GM12878 (cell line): ENCODE data around the gene LYL1. TPM values are rescaled to one million over a fixed set of nuclear protein-coding genes. Genes with fewer than 3 reads are reported as not detected.

Source experiments
- ATAC-seq: fragments of 200-7000 bp; cut with Tn5 transposase; 3 replicates; pipeline ENCODE4 v1.9.1; 2020; ENCODE audit warnings: mild to moderate bottlenecking, moderate library complexity
- BruUV-seq: library from RNA; stranded (reverse); fragments of 400-500 nt; replicated peaks from 2 replicates; lab custom pipeline; 2021; lab: Mats Ljungman, UMichigan
- CTCF ChIA-PET: fragments of 300-600 bp; sonication (Branson Sonifier 250); formaldehyde crosslinking; extraction: SDS; loops from one replicate; lab custom pipeline; 2021; ENCODE audit warnings: inconsistent platforms; lab: Yijun Ruan, JAX
- POLR2A ChIA-PET: fragments of 350-600 bp; formaldehyde crosslinking; extraction: SDS; loops from one replicate; lab custom pipeline; 2021; ENCODE audit warnings: inconsistent platforms; lab: Charles Lee
- RAD21 ChIA-PET: fragments of 300-600 bp; sonication (Branson Sonifier 250); formaldehyde crosslinking; loops from one replicate; lab custom pipeline; 2023; ENCODE audit warnings: antibody characterized with exemption; ENCODE audit not compliant: unreplicated experiment; lab: Charles Lee
- SMC1A ChIA-PET: fragments of 300-600 bp; sonication (Branson Sonifier 250); formaldehyde crosslinking; loops from one replicate; lab custom pipeline; 2023; ENCODE audit not compliant: unreplicated experiment, uncharacterized antibody; lab: Charles Lee
- DNase-seq: peaks from one replicate; pipeline ENCODE4 v3.0.0-alpha.2; 2011; ENCODE audit warnings: low read depth, low spot score
- FAIRE-seq: peaks from 3 replicates; lab custom pipeline; 2011; peaks lifted over from hg19 to GRCh38; lab: Jason Lieb, UNC
- H2AFZ ChIP-seq: 2 replicates; pipeline ENCODE4 v1.6.0; 2011; ENCODE audit warnings: low read depth, low read length, control low read depth; ENCODE audit not compliant: control insufficient read depth
- H3K27ac ChIP-seq: 2 replicates; pipeline ENCODE4 v1.5.1; 2011; ENCODE audit warnings: control low read depth; ENCODE audit not compliant: control insufficient read depth, insufficient read depth
- H3K27me3 ChIP-seq, 2 experiments: replicated peaks in 1 of 2; 2 replicates each; pipeline versions ENCODE4 v1.6.0 to v1.6.1; 2011; ENCODE audit warnings: low read length in 1 of 2; ENCODE audit not compliant: control insufficient read depth in 2 of 2, insufficient read depth in 2 of 2
- H3K36me3 ChIP-seq, 2 experiments: 2 replicates each; pipeline ENCODE4 v1.5.1; 2011; ENCODE audit warnings: low read length in 1 of 2; ENCODE audit not compliant: control insufficient read depth in 2 of 2, insufficient read depth in 2 of 2
- H3K4me1 ChIP-seq: 2 replicates; pipeline ENCODE4 v1.6.1; 2011; ENCODE audit warnings: mild to moderate bottlenecking, low read length, moderate library complexity, mixed read lengths; ENCODE audit not compliant: control insufficient read depth, insufficient read depth
- H3K4me2 ChIP-seq: 2 replicates; pipeline ENCODE4 v1.6.0; 2011; ENCODE audit warnings: control low read depth; ENCODE audit not compliant: control insufficient read depth, insufficient read depth
- H3K4me3 ChIP-seq: fragments of 200-600 bp; sonication (generic); 2 replicates; pipeline ENCODE4 v1.5.1; 2016
- H3K79me2 ChIP-seq: 2 replicates; pipeline ENCODE4 v1.6.0; 2011; ENCODE audit warnings: low read length; ENCODE audit not compliant: control insufficient read depth, insufficient read depth
- H3K9ac ChIP-seq: 2 replicates; pipeline ENCODE4 v1.8.0; 2011; ENCODE audit warnings: low read length, control low read depth, mixed read lengths; ENCODE audit not compliant: control insufficient read depth, insufficient read depth
- H3K9me3 ChIP-seq: replicated peaks from 3 replicates; pipeline ENCODE4 v1.5.1; 2011; ENCODE audit warnings: mild to moderate bottlenecking, low read length; ENCODE audit not compliant: control insufficient read depth, insufficient read depth
- H4K20me1 ChIP-seq: 2 replicates; pipeline ENCODE4 v1.6.0; 2011; ENCODE audit not compliant: control insufficient read depth, insufficient read depth
- CREB1 ChIP-seq: IDR thresholded peaks from 2 replicates; pipeline ENCODE4 v1.6.1; 2012; ENCODE audit warnings: low read depth, mild to moderate bottlenecking, inconsistent platforms
- EGR1 ChIP-seq, 2 experiments: IDR thresholded peaks; 1 replicate in 1 of 2; 2 replicates in 1 of 2; pipeline ENCODE4 v1.6.1; 2011 to 2012; ENCODE audit warnings: low read depth in 2 of 2, low read length in 2 of 2, borderline replicate concordance in 1 of 2, mild to moderate bottlenecking in 1 of 2, moderate library complexity in 1 of 2
- PAX8 ChIP-seq: fragments of 450-650 bp; IDR thresholded peaks from 2 replicates; pipeline ENCODE4 v1.6.1; 2017; ENCODE audit warnings: mild to moderate bottlenecking, moderate library complexity
- WGBS: methylation state at CpG from one replicate; pipeline ENCODE4 v1.1.6; 2016; ENCODE audit warnings: low lambda C conversion rate; ENCODE audit not compliant: insufficient replicate concordance, insufficient coverage; ENCODE audit errors: missing lambda C conversion rate; 5-methylcytosine and 5-hydroxymethylcytosine counted together
- in situ Hi-C: fragments of 300-500 bp; cut with MboI; formaldehyde crosslinking; loops from 9 replicates; pipeline ENCODE4 v1.14.3; 2018; ENCODE audit warnings: mixed read lengths
- intact Hi-C: fragments of 100-400 bp; cut with micrococcal nuclease; formaldehyde crosslinking; loops from one replicate; pipeline ENCODE4 v1.14.2; 2022; ENCODE audit not compliant: unreplicated experiment
- polyA plus RNA-seq, 11 experiments: library from polyadenylated mRNA; depleted of rRNA in 4 of 11; unstranded in 6 of 11; stranded (reverse) in 5 of 11; fragments of >200 nt; fragmentation: Nextera tagmentation in 4 of 11; fragmentation: Illumina TruSeq in 1 of 11; extraction: Ambion mirVana in 4 of 11; extraction: Trizol in 1 of 11; gene quantifications; 1 replicate in 1 of 11; 2 replicates in 10 of 11; pipeline versions ENCODE4 v1.2.1 to v1.2.3, GENCODE V29; 2011 to 2016; ENCODE audit warnings: inconsistent platforms in 2 of 11, missing spikeins in 2 of 11, low read depth in 1 of 11
- total RNA-seq, 4 experiments: library from RNA; depleted of rRNA in 3 of 4; stranded (reverse); fragments of >200 nt in 3 of 4; fragmentation: Illumina TruSeq in 1 of 4; extraction: Trizol in 1 of 4; gene quantifications; 2 replicates each; pipeline versions ENCODE4 v1.2.1 to v1.2.3, GENCODE V29; 2013 to 2021

Gene LYL1
- total and polyA plus RNA-seq, 10 of the 15 experiments (the other 5 are each of a cell fraction or from before 2014, with no cell fraction given), result 0.10 to 34.8 (median 4.4) TPM

DNA sequence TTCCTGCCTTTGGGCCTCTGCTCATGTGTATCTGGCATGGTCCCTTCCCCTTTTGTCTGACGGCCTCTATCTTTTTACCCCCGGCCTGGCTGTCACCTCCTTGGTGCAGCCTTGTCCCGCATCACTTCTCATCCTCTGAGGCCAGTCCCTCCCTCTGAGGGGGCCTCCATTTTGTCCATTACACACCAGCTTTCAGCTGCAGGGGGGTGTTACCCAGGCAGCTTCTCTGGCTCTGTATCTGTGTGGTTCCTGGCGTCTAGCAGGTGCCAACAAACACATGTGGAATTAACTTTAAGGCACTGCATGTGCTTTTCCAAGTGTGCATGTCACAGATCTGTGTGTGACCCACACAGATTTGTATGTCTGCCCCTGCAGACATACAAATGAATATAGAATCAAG lies 52.4 kb downstream of the LYL1 start:
- no peak for TF ChIP-seq PAX8
- TF ChIP-seq EGR1 (IDR thresholded peaks at IDR 0.05; ENCODE audit: borderline replicate concordance in 1 of 2, low read depth in 2 of 2, low read length in 2 of 2), result no peak
- no peak for TF ChIP-seq CREB1
- WGBS, result 28% methylated on average over 4 of the region's 4 CpGs
- intact Hi-C loops, result no loop called here
- no peak overlapping the region for H3K9ac ChIP-seq
- FAIRE-seq, result no peak
- POLR2A ChIA-PET, result no interaction called here
- in situ Hi-C loops, result no loop called here
- H4K20me1 ChIP-seq, result no peaks in the 10 kb centered on the region
- H3K27ac ChIP-seq, result no peak overlapping the region
- RAD21 ChIA-PET, result no interaction called here
- no peaks in the 10 kb centered on the region for H3K79me2 ChIP-seq
- H3K4me1 ChIP-seq, result no peaks in the 10 kb centered on the region
- no peaks in the 10 kb centered on the region for H3K9me3 ChIP-seq
- H3K4me2 ChIP-seq, result no peak overlapping the region
- H3K36me3 ChIP-seq, result no peaks in the 10 kb centered on the region
- no peak overlapping the region for H2AFZ ChIP-seq
- H3K27me3 ChIP-seq, result peaks cover 0 to 9% of the 10 kb centered on the region in 2 experiments; a peak in 3 of 4 replicates
- no TSS peak for BruUV-seq
- SMC1A ChIA-PET, result interaction anchor here (2.1 kb wide), 1 partner anchor 11 kb away, joined by 5 read pairs; no protein-coding TSS in a partner anchor
- ATAC-seq, result no peak
- CTCF ChIA-PET, result interaction anchor here (1.0 kb wide), 2 partner anchors 11 to 16 kb away, joined by 4 read pairs; no protein-coding TSS in a partner anchor
- no peak overlapping the region for H3K4me3 ChIP-seq
- DNase-seq, result no peak

Other genes starting within 250 kb of the LYL1 start
Only the 7 nearest of the 14 such genes appear.
- 37.6 and 56.4 TPM in 2 replicates for gene GADD45GIP1, start 145.6 kb downstream of the LYL1 start, total RNA-seq (2014; rRNA removed)
- gene GADD45GIP1, start 145.6 kb downstream of the LYL1 start, total RNA-seq (2014; rRNA removed; fragmentation: Illumina TruSeq; extraction: Trizol), result 17.6 and 19.2 TPM in 2 replicates
- 35.0 and 35.4 TPM in 2 replicates for gene GADD45GIP1, start 145.6 kb downstream of the LYL1 start, total RNA-seq (2021)
- 17.7 and 25.3 TPM in 2 replicates for gene GADD45GIP1, start 145.6 kb downstream of the LYL1 start, polyA plus RNA-seq (2011; rRNA removed)
- gene GADD45GIP1, start 145.6 kb downstream of the LYL1 start, polyA plus RNA-seq (2014; fragmentation: Illumina TruSeq; extraction: Trizol), result 1.00 and 6.4 TPM in 2 replicates
- gene GADD45GIP1, start 145.6 kb downstream of the LYL1 start, polyA plus RNA-seq (2014; fragmentation: Nextera tagmentation; extraction: Ambion mirVana), result 10 to 100 TPM in 1 of 2 experiments, 1 to 10 TPM in 1; 5.1 to 13.4 TPM
- gene GADD45GIP1, start 145.6 kb downstream of the LYL1 start, polyA plus RNA-seq (2014; rRNA removed), result 58.1 and 68.0 TPM in 2 replicates
- gene GADD45GIP1, start 145.6 kb downstream of the LYL1 start, polyA plus RNA-seq (2016; fragmentation: Nextera tagmentation; extraction: Ambion mirVana), result 100 to 1,000 TPM; 124 to 136 TPM
- gene DAND5, start 133.3 kb downstream of the LYL1 start, total RNA-seq (2014; rRNA removed), result 0.06 TPM in 1 of 2 replicates, not detected in the other
- gene DAND5, start 133.3 kb downstream of the LYL1 start, total RNA-seq (2014; rRNA removed; fragmentation: Illumina TruSeq; extraction: Trizol), result not detected in 2 replicates
- 0.11 and 0.15 TPM in 2 replicates for gene DAND5, start 133.3 kb downstream of the LYL1 start, total RNA-seq (2021)
- gene DAND5, start 133.3 kb downstream of the LYL1 start, polyA plus RNA-seq (2011; rRNA removed), result 0.04 TPM in 1 of 2 replicates, not detected in the other
- 0.10 TPM in 1 of 2 replicates, not detected in the other for gene DAND5, start 133.3 kb downstream of the LYL1 start, polyA plus RNA-seq (2014; fragmentation: Illumina TruSeq; extraction: Trizol)
- gene DAND5, start 133.3 kb downstream of the LYL1 start, polyA plus RNA-seq (2014; fragmentation: Nextera tagmentation; extraction: Ambion mirVana), result under 1 TPM in 1 of 2 experiments, not detected in 1; 0.15 TPM
- gene DAND5, start 133.3 kb downstream of the LYL1 start, polyA plus RNA-seq (2014; rRNA removed), result 0.12 TPM in 1 of 2 replicates, not detected in the other
- gene DAND5, start 133.3 kb downstream of the LYL1 start, polyA plus RNA-seq (2016; fragmentation: Nextera tagmentation; extraction: Ambion mirVana), result under 1 TPM in 1 of 2 experiments, not detected in 1; 0.10 TPM
- 0.22 and 0.28 TPM in 2 replicates for gene NFIX, start 107.4 kb downstream of the LYL1 start, total RNA-seq (2014; rRNA removed)
- gene NFIX, start 107.4 kb downstream of the LYL1 start, total RNA-seq (2014; rRNA removed; fragmentation: Illumina TruSeq; extraction: Trizol), result 0.13 and 0.18 TPM in 2 replicates
- gene NFIX, start 107.4 kb downstream of the LYL1 start, total RNA-seq (2021), result 2.2 and 2.9 TPM in 2 replicates
- gene NFIX, start 107.4 kb downstream of the LYL1 start, polyA plus RNA-seq (2011; rRNA removed), result 0.19 and 0.88 TPM in 2 replicates
- gene NFIX, start 107.4 kb downstream of the LYL1 start, polyA plus RNA-seq (2014; fragmentation: Illumina TruSeq; extraction: Trizol), result 0.22 and 0.28 TPM in 2 replicates
- gene NFIX, start 107.4 kb downstream of the LYL1 start, polyA plus RNA-seq (2014; fragmentation: Nextera tagmentation; extraction: Ambion mirVana), result under 1 TPM; 0.02 TPM
- gene NFIX, start 107.4 kb downstream of the LYL1 start, polyA plus RNA-seq (2014; rRNA removed), result 0.32 and 0.94 TPM in 2 replicates
- gene NFIX, start 107.4 kb downstream of the LYL1 start, polyA plus RNA-seq (2016; fragmentation: Nextera tagmentation; extraction: Ambion mirVana), result under 1 TPM; 0.20 to 0.49 TPM
- gene TRMT1, start 13.9 kb upstream of the LYL1 start, total RNA-seq (2014; rRNA removed), result 33.7 and 37.0 TPM in 2 replicates
- gene TRMT1, start 13.9 kb upstream of the LYL1 start, total RNA-seq (2014; rRNA removed; fragmentation: Illumina TruSeq; extraction: Trizol), result 16.1 and 18.8 TPM in 2 replicates
- gene TRMT1, start 13.9 kb upstream of the LYL1 start, total RNA-seq (2021), result 51.4 and 53.1 TPM in 2 replicates
- gene TRMT1, start 13.9 kb upstream of the LYL1 start, polyA plus RNA-seq (2011; rRNA removed), result 18.4 and 29.5 TPM in 2 replicates
- gene TRMT1, start 13.9 kb upstream of the LYL1 start, polyA plus RNA-seq (2014; fragmentation: Illumina TruSeq; extraction: Trizol), result 11.3 and 32.5 TPM in 2 replicates
- gene TRMT1, start 13.9 kb upstream of the LYL1 start, polyA plus RNA-seq (2014; fragmentation: Nextera tagmentation; extraction: Ambion mirVana), result 1 to 10 TPM; 3.4 to 4.5 TPM
- gene TRMT1, start 13.9 kb upstream of the LYL1 start, polyA plus RNA-seq (2014; rRNA removed), result 64.7 and 68.8 TPM in 2 replicates
- gene TRMT1, start 13.9 kb upstream of the LYL1 start, polyA plus RNA-seq (2016; fragmentation: Nextera tagmentation; extraction: Ambion mirVana), result 10 to 100 TPM; 52.6 to 56.3 TPM
- gene NACC1, start 15.4 kb upstream of the LYL1 start, total RNA-seq (2014; rRNA removed), result 53.0 and 68.5 TPM in 2 replicates
- gene NACC1, start 15.4 kb upstream of the LYL1 start, total RNA-seq (2014; rRNA removed; fragmentation: Illumina TruSeq; extraction: Trizol), result 16.2 and 19.6 TPM in 2 replicates
- 116 and 120 TPM in 2 replicates for gene NACC1, start 15.4 kb upstream of the LYL1 start, total RNA-seq (2021)
- 9.4 and 32.3 TPM in 2 replicates for gene NACC1, start 15.4 kb upstream of the LYL1 start, polyA plus RNA-seq (2011; rRNA removed)
- gene NACC1, start 15.4 kb upstream of the LYL1 start, polyA plus RNA-seq (2014; fragmentation: Illumina TruSeq; extraction: Trizol), result 6.1 and 18.8 TPM in 2 replicates
- gene NACC1, start 15.4 kb upstream of the LYL1 start, polyA plus RNA-seq (2014; fragmentation: Nextera tagmentation; extraction: Ambion mirVana), result under 1 TPM; 0.18 to 0.27 TPM
- gene NACC1, start 15.4 kb upstream of the LYL1 start, polyA plus RNA-seq (2014; rRNA removed), result 86.1 and 89.6 TPM in 2 replicates
- gene NACC1, start 15.4 kb upstream of the LYL1 start, polyA plus RNA-seq (2016; fragmentation: Nextera tagmentation; extraction: Ambion mirVana), result 1 to 10 TPM; 2.0 to 3.0 TPM
- gene STX10, start 47.5 kb upstream of the LYL1 start, total RNA-seq (2014; rRNA removed), result 56.2 and 59.0 TPM in 2 replicates
- gene STX10, start 47.5 kb upstream of the LYL1 start, total RNA-seq (2014; rRNA removed; fragmentation: Illumina TruSeq; extraction: Trizol), result 36.3 and 38.4 TPM in 2 replicates
- 57.0 and 59.2 TPM in 2 replicates for gene STX10, start 47.5 kb upstream of the LYL1 start, total RNA-seq (2021)
- 32.1 and 47.5 TPM in 2 replicates for gene STX10, start 47.5 kb upstream of the LYL1 start, polyA plus RNA-seq (2011; rRNA removed)
- gene STX10, start 47.5 kb upstream of the LYL1 start, polyA plus RNA-seq (2014; fragmentation: Illumina TruSeq; extraction: Trizol), result 7.4 and 33.7 TPM in 2 replicates
- 1 to 10 TPM in 1 of 2 experiments, under 1 TPM in 1; 0.56 to 3.7 TPM for gene STX10, start 47.5 kb upstream of the LYL1 start, polyA plus RNA-seq (2014; fragmentation: Nextera tagmentation; extraction: Ambion mirVana)
- 76.1 and 78.9 TPM in 2 replicates for gene STX10, start 47.5 kb upstream of the LYL1 start, polyA plus RNA-seq (2014; rRNA removed)
- gene STX10, start 47.5 kb upstream of the LYL1 start, polyA plus RNA-seq (2016; fragmentation: Nextera tagmentation; extraction: Ambion mirVana), result 10 to 100 TPM; 47.7 to 50.4 TPM
- gene IER2, start 47.6 kb upstream of the LYL1 start, total RNA-seq (2014; rRNA removed), result 26.0 and 31.9 TPM in 2 replicates
- gene IER2, start 47.6 kb upstream of the LYL1 start, total RNA-seq (2014; rRNA removed; fragmentation: Illumina TruSeq; extraction: Trizol), result 9.1 and 9.5 TPM in 2 replicates
- 94.5 and 97.2 TPM in 2 replicates for gene IER2, start 47.6 kb upstream of the LYL1 start, total RNA-seq (2021)
- 11.2 and 17.9 TPM in 2 replicates for gene IER2, start 47.6 kb upstream of the LYL1 start, polyA plus RNA-seq (2011; rRNA removed)
- 7.7 and 13.2 TPM in 2 replicates for gene IER2, start 47.6 kb upstream of the LYL1 start, polyA plus RNA-seq (2014; fragmentation: Illumina TruSeq; extraction: Trizol)
- 1 to 10 TPM; 2.8 to 9.3 TPM for gene IER2, start 47.6 kb upstream of the LYL1 start, polyA plus RNA-seq (2014; fragmentation: Nextera tagmentation; extraction: Ambion mirVana)
- 56.0 and 65.3 TPM in 2 replicates for gene IER2, start 47.6 kb upstream of the LYL1 start, polyA plus RNA-seq (2014; rRNA removed)
- gene IER2, start 47.6 kb upstream of the LYL1 start, polyA plus RNA-seq (2016; fragmentation: Nextera tagmentation; extraction: Ambion mirVana), result 10 to 100 TPM; 75.6 to 81.7 TPM